Esophagus muscularis mucosa (tissue), 4 donors: ENCODE data around the gene CAPN14. TPM values are rescaled to one million over a fixed set of nuclear protein-coding genes. Genes with fewer than 3 reads are reported as not detected.

Experiments used
- DNase-seq: peaks from one replicate; pipeline ENCODE4 v3.0.0-alpha.2; 2017; ENCODE audit errors: extremely low spot score
- H3K27ac ChIP-seq, 4 donors: fragments of 200-600 bp; sonication (generic); replicated peaks in 1 of 4; 1 replicate in 3 of 4; 2 replicates in 1 of 4; pipeline ENCODE4 v1.5.1; 2016 to 2019; ENCODE audit warnings: mild to moderate bottlenecking in 1 of 4
- H3K27me3 ChIP-seq, 4 donors: fragments of 200-600 bp; sonication (generic); one replicate each; pipeline versions ENCODE4 v1.5.1 to v1.6.0; 2016 to 2019
- H3K36me3 ChIP-seq, 4 donors: fragments of 200-600 bp; sonication (generic); one replicate each; pipeline ENCODE4 v1.5.1; 2016 to 2019
- H3K4me1 ChIP-seq, 4 donors: fragments of 200-600 bp; sonication (generic); one replicate each; pipeline ENCODE4 v1.5.1; 2016 to 2019
- H3K4me3 ChIP-seq, 4 donors: fragments of 200-600 bp; sonication (generic); 1 replicate in 2 of 4; 2 replicates in 2 of 4; pipeline ENCODE4 v1.5.1; 2016 to 2019; ENCODE audit warnings: mild to moderate bottlenecking in 4 of 4, moderate library complexity in 1 of 4
- H3K9me3 ChIP-seq, 4 donors: fragments of 200-600 bp; sonication (generic); 1 replicate in 3 of 4; 2 replicates in 1 of 4; pipeline ENCODE4 v1.5.1; 2016 to 2019
- EP300 ChIP-seq: sonication (generic); formaldehyde crosslinking; IDR thresholded peaks from one replicate; pipeline ENCODE4 v1.6.1; 2017; ENCODE audit warnings: antibody characterized with exemption
- POLR2A ChIP-seq: fragments of 450-650 bp; IDR thresholded peaks from one replicate; pipeline ENCODE4 v1.6.1; 2017; ENCODE audit warnings: antibody characterized with exemption, moderate library complexity, mild to moderate bottlenecking, low read depth
- POLR2AphosphoS5 ChIP-seq, 2 donors: sonication (generic); formaldehyde crosslinking; IDR thresholded peaks; one replicate each; pipeline ENCODE4 v1.6.1; 2017; ENCODE audit warnings: antibody characterized with exemption in 2 of 2
- WGBS: methylation state at CpG from one replicate; pipeline ENCODE4 v1.1.5; 2018; 5-methylcytosine and 5-hydroxymethylcytosine counted together
- intact Hi-C: fragments of 100-400 bp; cut with DNase I; formaldehyde crosslinking; loops from one replicate; pipeline ENCODE4 v1.15.1; 2023
- total RNA-seq, 4 donors: library from RNA; depleted of rRNA; stranded (reverse); fragments of >200 nt; gene quantifications; one replicate each; pipeline versions ENCODE4 v1.1.0 to v1.2.1, GENCODE V29; 2016
- TF ChIP-seq, protein P1 (sequence below), 3 experiments: fragments of 200-600 bp in 2 of 3; fragments of 450-650 bp in 1 of 3; sonication (generic) in 2 of 3; IDR thresholded peaks; one replicate each; pipeline ENCODE4 v1.5.1; 2017 to 2019; ENCODE audit warnings: antibody characterized with exemption in 3 of 3, mild to moderate bottlenecking in 2 of 3, moderate library complexity in 1 of 3

Gene CAPN14
- total RNA-seq, 4 donors from 2014 or later, result 0.42 TPM; not detected in 3

GRCh38 chr2:31260870-31261269 lies 43.6 kb upstream of the CAPN14 start:
- Histone ChIP-seq H3K9me3 (no peaks in the 10 kb centered on the region), H3K4me1 (peaks cover 0 to 6% (median 0%) of the 10 kb centered on the region in 4 donors), H3K27me3 (no peaks in the 10 kb centered on the region), H3K36me3 (peaks cover 3 to 35% (median 18%) of the 10 kb centered on the region in 4 donors), H3K4me3 (no peak overlapping the region), H3K27ac (no peak overlapping the region)
- TF ChIP-seq EP300 (no peak), POLR2AphosphoS5 (IDR thresholded peaks at IDR 0.05) (no peak), POLR2A (no peak)
- TF ChIP-seq, protein P1, sequence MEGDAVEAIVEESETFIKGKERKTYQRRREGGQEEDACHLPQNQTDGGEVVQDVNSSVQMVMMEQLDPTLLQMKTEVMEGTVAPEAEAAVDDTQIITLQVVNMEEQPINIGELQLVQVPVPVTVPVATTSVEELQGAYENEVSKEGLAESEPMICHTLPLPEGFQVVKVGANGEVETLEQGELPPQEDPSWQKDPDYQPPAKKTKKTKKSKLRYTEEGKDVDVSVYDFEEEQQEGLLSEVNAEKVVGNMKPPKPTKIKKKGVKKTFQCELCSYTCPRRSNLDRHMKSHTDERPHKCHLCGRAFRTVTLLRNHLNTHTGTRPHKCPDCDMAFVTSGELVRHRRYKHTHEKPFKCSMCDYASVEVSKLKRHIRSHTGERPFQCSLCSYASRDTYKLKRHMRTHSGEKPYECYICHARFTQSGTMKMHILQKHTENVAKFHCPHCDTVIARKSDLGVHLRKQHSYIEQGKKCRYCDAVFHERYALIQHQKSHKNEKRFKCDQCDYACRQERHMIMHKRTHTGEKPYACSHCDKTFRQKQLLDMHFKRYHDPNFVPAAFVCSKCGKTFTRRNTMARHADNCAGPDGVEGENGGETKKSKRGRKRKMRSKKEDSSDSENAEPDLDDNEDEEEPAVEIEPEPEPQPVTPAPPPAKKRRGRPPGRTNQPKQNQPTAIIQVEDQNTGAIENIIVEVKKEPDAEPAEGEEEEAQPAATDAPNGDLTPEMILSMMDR (IDR thresholded peaks at IDR 0.05), result no peak
- 93% methylated on average over 4 of the region's 4 CpGs for WGBS
- intact Hi-C loops, result no loop called here
- DNase-seq, result no peak

DNA sequence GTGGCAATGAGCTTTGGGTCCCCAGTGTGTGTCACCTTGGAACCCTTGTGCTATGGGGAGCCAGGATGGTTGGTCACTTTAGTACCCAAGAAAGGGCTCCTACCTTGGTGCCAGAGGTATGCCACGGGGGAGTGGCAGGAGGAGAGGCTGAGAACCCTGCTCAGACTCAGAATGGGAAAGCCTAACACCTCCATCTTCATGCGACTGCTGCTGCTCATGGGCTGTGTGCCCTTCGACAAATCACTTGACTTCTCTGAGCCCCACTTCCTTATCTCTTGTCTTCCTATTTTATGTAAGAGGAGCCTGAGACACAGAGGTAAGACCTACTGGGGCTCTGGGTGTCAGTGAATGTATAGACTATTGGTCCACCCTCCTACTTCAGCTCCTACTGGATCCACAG lies 41.8 kb upstream of the CAPN14 start:
- intact Hi-C loops, result no loop called here
- no peak for DNase-seq
- Histone ChIP-seq H3K4me3 (no peak overlapping the region), H3K27ac (no peak overlapping the region), H3K4me1 (peaks cover 0 to 6% (median 0%) of the 10 kb centered on the region in 4 donors), H3K27me3 (no peaks in the 10 kb centered on the region), H3K9me3 (no peaks in the 10 kb centered on the region), H3K36me3 (peaks cover 3 to 45% (median 24%) of the 10 kb centered on the region in 4 donors)
- no peak for TF ChIP-seq EP300
- no peak for TF ChIP-seq POLR2A
- TF ChIP-seq POLR2AphosphoS5 (IDR thresholded peaks at IDR 0.05), result no peak
- TF ChIP-seq, protein P1 (IDR thresholded peaks at IDR 0.05), result no peak
- WGBS, result 95% methylated on average over 2 of the region's 3 CpGs

- H3K27me3 ChIP-seq, result no peaks in the 10 kb centered on the region
- no peak overlapping the region for H3K4me3 ChIP-seq
- H3K36me3 ChIP-seq, result peaks cover 3 to 45% (median 25%) of the 10 kb centered on the region in 4 donors
- H3K27ac ChIP-seq, result no peak overlapping the region
- TF ChIP-seq EP300 (no peak), POLR2A (no peak), POLR2AphosphoS5 (IDR thresholded peaks at IDR 0.05) (no peak)
- TF ChIP-seq, protein P1 (IDR thresholded peaks at IDR 0.05), result no peak
- 76% methylated on average over 5 of the region's 5 CpGs for WGBS
- no peak for DNase-seq
- H3K4me1 ChIP-seq, result peaks cover 0 to 6% (median 0%) of the 10 kb centered on the region in 4 donors
- H3K9me3 ChIP-seq, result no peaks in the 10 kb centered on the region
- intact Hi-C loops, result no loop called here
Measured at GRCh38 chr2:31258351-31258750, 41.0 kb upstream of the CAPN14 start.

- Histone ChIP-seq H3K27ac (no peak overlapping the region), H3K36me3 (peaks cover 3 to 40% (median 19%) of the 10 kb centered on the region in 4 donors), H3K4me1 (peaks cover 0 to 6% (median 0%) of the 10 kb centered on the region in 4 donors), H3K27me3 (no peaks in the 10 kb centered on the region), H3K9me3 (no peaks in the 10 kb centered on the region), H3K4me3 (no peak overlapping the region)
- DNase-seq, result no peak
- intact Hi-C loops, result no loop called here
- TF ChIP-seq, protein P1 (IDR thresholded peaks at IDR 0.05), result no peak
- TF ChIP-seq EP300 (no peak), POLR2A (no peak), POLR2AphosphoS5 (IDR thresholded peaks at IDR 0.05) (no peak)
- 89% methylated on average over 4 of the region's 4 CpGs for WGBS
Measured at GRCh38 chr2:31256611-31257382, 39.5 kb upstream of the CAPN14 start.
